ENCODE data around the gene TMEM169.

GRCh38 chr2:216119146-216119545 lies 37.4 kb downstream of the TMEM169 start:
- TF ChIP-seq POLR2A (IDR thresholded peaks at IDR 0.05; ENCODE audit: extremely low read depth, insufficient read length): no peak
- TF ChIP-seq, protein P1, sequence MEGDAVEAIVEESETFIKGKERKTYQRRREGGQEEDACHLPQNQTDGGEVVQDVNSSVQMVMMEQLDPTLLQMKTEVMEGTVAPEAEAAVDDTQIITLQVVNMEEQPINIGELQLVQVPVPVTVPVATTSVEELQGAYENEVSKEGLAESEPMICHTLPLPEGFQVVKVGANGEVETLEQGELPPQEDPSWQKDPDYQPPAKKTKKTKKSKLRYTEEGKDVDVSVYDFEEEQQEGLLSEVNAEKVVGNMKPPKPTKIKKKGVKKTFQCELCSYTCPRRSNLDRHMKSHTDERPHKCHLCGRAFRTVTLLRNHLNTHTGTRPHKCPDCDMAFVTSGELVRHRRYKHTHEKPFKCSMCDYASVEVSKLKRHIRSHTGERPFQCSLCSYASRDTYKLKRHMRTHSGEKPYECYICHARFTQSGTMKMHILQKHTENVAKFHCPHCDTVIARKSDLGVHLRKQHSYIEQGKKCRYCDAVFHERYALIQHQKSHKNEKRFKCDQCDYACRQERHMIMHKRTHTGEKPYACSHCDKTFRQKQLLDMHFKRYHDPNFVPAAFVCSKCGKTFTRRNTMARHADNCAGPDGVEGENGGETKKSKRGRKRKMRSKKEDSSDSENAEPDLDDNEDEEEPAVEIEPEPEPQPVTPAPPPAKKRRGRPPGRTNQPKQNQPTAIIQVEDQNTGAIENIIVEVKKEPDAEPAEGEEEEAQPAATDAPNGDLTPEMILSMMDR (IDR thresholded peaks at IDR 0.05; ENCODE audit: low read depth, low read length): no peak
- TF ChIP-seq MAX (IDR thresholded peaks at IDR 0.05; ENCODE audit: low read depth, low read length): no peak
